K562 (cell line): ENCODE measurements around the gene SRGAP2C.
"Not testable (repeated sequence)": the region's sequence is repeated elsewhere in the genome, so short reads cannot be mapped to it uniquely, and the experiment has no call there.

Experiments
- CEBPG ChIP-seq, 3 experiments: fragments of 200-800 bp in 1 of 3; sonication (Bioruptor generic) in 1 of 3; sonication (generic) in 1 of 3; formaldehyde crosslinking in 1 of 3; IDR thresholded peaks in 2 of 3; conservative IDR thresholded peaks in 1 of 3; 2 replicates each; pipeline versions ENCODE4 v1.6.1 to v1.8.0; 2016 to 2022; ENCODE audit warnings: missing compliant biosample characterization in 2 of 3, missing genetic modification characterization in 2 of 3, mild to moderate bottlenecking in 1 of 3, missing genetic modification reagents in 1 of 3
- DNMT1 ChIP-seq: fragments of 450-650 bp; IDR thresholded peaks from 2 replicates; pipeline ENCODE4 v1.6.1; 2016; ENCODE audit warnings: antibody characterized with exemption, mild to moderate bottlenecking
- FOXM1 ChIP-seq, 2 experiments: fragments of 450-650 bp in 1 of 2; sonication (generic) in 1 of 2; formaldehyde crosslinking in 1 of 2; IDR thresholded peaks; 2 replicates each; pipeline versions ENCODE4 v1.6.1 to v1.9.0; 2017 to 2022; ENCODE audit warnings: low read depth in 2 of 2, mild to moderate bottlenecking in 2 of 2, missing genetic modification reagents in 1 of 2, moderate library complexity in 1 of 2
- MYNN ChIP-seq, 2 experiments: sonication (generic); formaldehyde crosslinking in 1 of 2; IDR thresholded peaks; 2 replicates each; pipeline versions ENCODE4 v1.5.0 to v1.6.1; 2016 to 2020; ENCODE audit warnings: antibody characterized with exemption in 1 of 2, missing genetic modification reagents in 1 of 2
- POLR2A ChIP-seq: fragments of 450-650 bp; conservative IDR thresholded peaks from 2 replicates; pipeline ENCODE4 v1.6.1; 2016
- TOE1 ChIP-seq, 2 experiments: fragments of 450-650 bp in 1 of 2; sonication (generic) in 1 of 2; formaldehyde crosslinking in 1 of 2; IDR thresholded peaks; 2 replicates each; pipeline versions ENCODE4 v1.7.1 to v1.8.0; 2016 to 2022; ENCODE audit warnings: borderline replicate concordance in 2 of 2, mild to moderate bottlenecking in 2 of 2, antibody characterized with exemption in 1 of 2, inconsistent platforms in 1 of 2, low read depth in 1 of 2, missing genetic modification reagents in 1 of 2, moderate library complexity in 1 of 2
- YBX1 ChIP-seq: fragments of 450-650 bp; IDR thresholded peaks from 2 replicates; pipeline ENCODE4 v1.7.1; 2016; ENCODE audit warnings: mild to moderate bottlenecking
- ZNF174 ChIP-seq: fragments of 250-450 bp; sonication (Bioruptor Pico); IDR thresholded peaks from 2 replicates; pipeline ENCODE4 v1.4.0; 2020; ENCODE audit warnings: mild to moderate bottlenecking
- ZNF507 ChIP-seq: conservative IDR thresholded peaks from 2 replicates; pipeline ENCODE4 v1.6.1; 2017; ENCODE audit warnings: missing genetic modification characterization, missing compliant biosample characterization
- TF ChIP-seq, protein P1 (sequence below), 2 experiments: fragments of 450-650 bp; formaldehyde crosslinking in 1 of 2; IDR thresholded peaks; 2 replicates each; pipeline versions ENCODE4 v1.4.0 to v1.6.1; 2014 to 2020; ENCODE audit warnings: mild to moderate bottlenecking in 2 of 2, borderline replicate concordance in 1 of 2, low read depth in 1 of 2
- TF ChIP-seq, protein P2 (sequence below): sonication (generic); formaldehyde crosslinking; IDR thresholded peaks from 2 replicates; pipeline ENCODE4 v1.8.0; 2022; ENCODE audit warnings: missing genetic modification reagents, mild to moderate bottlenecking, borderline replicate concordance

DNA sequence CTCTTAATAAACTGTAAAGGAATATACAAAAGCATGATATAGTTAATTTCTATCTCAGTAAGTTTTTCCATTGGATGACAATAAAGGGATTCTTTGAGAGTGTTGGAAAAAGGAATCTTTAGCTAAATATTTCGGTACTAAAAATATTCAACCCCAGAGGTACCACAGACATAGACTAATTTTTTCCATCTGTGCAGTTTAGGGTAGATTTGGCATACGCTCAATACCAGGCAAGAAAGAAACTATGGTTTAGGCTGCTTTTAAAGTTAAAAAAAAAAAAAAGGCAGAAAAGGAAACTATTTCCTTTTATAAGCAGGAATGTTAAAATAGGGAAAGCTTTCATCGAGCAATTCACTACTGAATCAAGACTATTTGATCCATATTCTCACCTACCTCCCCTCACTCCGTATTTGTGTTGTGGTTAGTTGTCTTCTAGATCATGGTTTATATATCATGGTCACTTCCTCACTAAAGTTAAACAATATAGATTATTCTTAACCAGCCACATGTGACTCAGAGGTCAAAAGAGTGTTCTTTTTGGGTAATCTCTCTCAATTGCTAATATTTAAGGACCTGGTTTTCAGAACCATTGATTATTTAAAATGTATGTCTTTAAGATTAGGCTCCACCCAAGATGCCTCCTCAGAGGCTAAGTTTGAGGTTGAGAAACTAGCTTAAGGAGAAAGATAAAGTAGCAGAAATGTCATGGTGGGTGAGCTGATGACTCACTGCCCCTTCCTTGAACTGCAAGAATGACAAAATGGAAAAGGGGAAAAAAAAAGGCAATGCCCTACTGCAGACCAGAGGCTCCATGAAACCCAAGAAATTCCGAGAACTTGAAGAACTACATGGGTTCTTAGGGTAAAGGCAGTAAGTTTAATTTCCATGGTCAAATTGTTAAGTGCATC lies 20.7 kb upstream of the SRGAP2C start:
- TF ChIP-seq, protein P1, sequence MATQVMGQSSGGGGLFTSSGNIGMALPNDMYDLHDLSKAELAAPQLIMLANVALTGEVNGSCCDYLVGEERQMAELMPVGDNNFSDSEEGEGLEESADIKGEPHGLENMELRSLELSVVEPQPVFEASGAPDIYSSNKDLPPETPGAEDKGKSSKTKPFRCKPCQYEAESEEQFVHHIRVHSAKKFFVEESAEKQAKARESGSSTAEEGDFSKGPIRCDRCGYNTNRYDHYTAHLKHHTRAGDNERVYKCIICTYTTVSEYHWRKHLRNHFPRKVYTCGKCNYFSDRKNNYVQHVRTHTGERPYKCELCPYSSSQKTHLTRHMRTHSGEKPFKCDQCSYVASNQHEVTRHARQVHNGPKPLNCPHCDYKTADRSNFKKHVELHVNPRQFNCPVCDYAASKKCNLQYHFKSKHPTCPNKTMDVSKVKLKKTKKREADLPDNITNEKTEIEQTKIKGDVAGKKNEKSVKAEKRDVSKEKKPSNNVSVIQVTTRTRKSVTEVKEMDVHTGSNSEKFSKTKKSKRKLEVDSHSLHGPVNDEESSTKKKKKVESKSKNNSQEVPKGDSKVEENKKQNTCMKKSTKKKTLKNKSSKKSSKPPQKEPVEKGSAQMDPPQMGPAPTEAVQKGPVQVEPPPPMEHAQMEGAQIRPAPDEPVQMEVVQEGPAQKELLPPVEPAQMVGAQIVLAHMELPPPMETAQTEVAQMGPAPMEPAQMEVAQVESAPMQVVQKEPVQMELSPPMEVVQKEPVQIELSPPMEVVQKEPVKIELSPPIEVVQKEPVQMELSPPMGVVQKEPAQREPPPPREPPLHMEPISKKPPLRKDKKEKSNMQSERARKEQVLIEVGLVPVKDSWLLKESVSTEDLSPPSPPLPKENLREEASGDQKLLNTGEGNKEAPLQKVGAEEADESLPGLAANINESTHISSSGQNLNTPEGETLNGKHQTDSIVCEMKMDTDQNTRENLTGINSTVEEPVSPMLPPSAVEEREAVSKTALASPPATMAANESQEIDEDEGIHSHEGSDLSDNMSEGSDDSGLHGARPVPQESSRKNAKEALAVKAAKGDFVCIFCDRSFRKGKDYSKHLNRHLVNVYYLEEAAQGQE (IDR thresholded peaks at IDR 0.05; ENCODE audit: borderline replicate concordance) = not testable (repeated sequence)
- TF ChIP-seq, protein P1 (CRISPR knock-in tag; IDR thresholded peaks at IDR 0.05; ENCODE audit: low read depth) = not testable (repeated sequence)
- not testable (repeated sequence) for TF ChIP-seq ZNF174 (CRISPR knock-in tag); FOXM1 (IDR thresholded peaks at IDR 0.05; ENCODE audit: low read depth); FOXM1 (CRISPR knock-in tag; IDR thresholded peaks at IDR 0.05; ENCODE audit: low read depth); ZNF507 (tag); TOE1 (IDR thresholded peaks at IDR 0.05; ENCODE audit: borderline replicate concordance); TOE1 (CRISPR knock-in tag; IDR thresholded peaks at IDR 0.05; ENCODE audit: borderline replicate concordance, low read depth); POLR2A; DNMT1; YBX1; CEBPG (CRISPR knock-in tag; IDR thresholded peaks at IDR 0.05); CEBPG (tag; conservative IDR thresholded peaks at IDR 0.05 in 1 of 2, IDR thresholded peaks at IDR 0.05 in 1 of 2); MYNN (IDR thresholded peaks at IDR 0.05); MYNN (CRISPR knock-in tag; IDR thresholded peaks at IDR 0.05)
- TF ChIP-seq, protein P2, sequence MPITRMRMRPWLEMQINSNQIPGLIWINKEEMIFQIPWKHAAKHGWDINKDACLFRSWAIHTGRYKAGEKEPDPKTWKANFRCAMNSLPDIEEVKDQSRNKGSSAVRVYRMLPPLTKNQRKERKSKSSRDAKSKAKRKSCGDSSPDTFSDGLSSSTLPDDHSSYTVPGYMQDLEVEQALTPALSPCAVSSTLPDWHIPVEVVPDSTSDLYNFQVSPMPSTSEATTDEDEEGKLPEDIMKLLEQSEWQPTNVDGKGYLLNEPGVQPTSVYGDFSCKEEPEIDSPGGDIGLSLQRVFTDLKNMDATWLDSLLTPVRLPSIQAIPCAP (CRISPR knock-in tag) = not testable (repeated sequence)
